SHP77 (cell line): Measurements from ENCODE around the gene ENG.
A peak's percentile ranks its signal among the peaks of the same experiment; 100 is the strongest.
"Not testable (repeated sequence)": the region's sequence is repeated elsewhere in the genome, so short reads cannot be mapped to it uniquely, and the experiment has no call there.

ENCODE experiments used
- DNase-seq, 2 experiments: peaks; one replicate each; lab custom pipeline; 2025; lab: John Stamatoyannopoulos, UW

ENG gene

DNA sequence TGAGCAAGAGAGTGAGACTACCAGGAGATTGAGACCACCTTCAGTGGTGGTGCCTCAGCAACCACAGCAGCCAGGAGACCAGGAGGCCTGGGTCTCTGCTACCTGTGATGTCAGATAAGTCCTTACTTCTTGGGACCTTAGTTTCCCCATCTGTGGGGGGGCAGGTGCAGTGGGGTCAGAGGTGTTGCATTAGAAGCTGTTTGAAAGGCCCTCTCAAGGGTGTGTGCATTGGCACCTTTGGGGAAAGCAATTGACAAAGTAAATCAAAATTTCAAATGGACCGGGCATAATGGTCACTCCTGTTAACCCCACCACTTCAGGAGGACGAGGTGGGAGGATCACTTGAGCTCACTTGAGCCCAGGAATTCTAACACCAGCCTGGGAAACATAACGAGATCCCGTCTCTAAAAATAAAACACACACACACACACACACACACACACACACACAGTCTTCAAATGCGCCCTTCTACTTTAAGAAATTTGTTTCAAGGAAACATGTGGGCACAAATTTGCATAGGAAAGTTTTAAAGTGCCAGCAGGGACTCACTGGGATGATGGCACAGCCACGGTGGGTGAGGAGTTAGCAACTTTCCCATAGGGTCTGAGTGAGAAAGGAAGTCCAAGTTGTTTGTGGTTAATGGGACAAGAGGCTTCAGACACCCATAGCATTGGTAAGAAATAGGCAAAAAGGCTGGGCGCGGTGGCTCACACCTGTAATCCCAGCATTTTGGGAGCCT, 24.4 kb upstream of the ENG start:
- DNase-seq: no peak

GRCh38 chr9:127878001-127878651, 23.7 kb upstream of the ENG start:
- peak in 1 of 2 experiments; percentile 31 for DNase-seq

GRCh38 chr9:127877566-127877998, 23.1 kb upstream of the ENG start, which contains the start of gene AK1:
AK1 (minus strand) TSS chr9:127877675; CDS start chr9:127874617, 3,058 bp downstream.
- peak; percentile 48 to 74 for DNase-seq

- no peak for DNase-seq
These were observed 22.5 kb upstream of the ENG start for GRCh38 chr9:127876764-127877562.

DNA sequence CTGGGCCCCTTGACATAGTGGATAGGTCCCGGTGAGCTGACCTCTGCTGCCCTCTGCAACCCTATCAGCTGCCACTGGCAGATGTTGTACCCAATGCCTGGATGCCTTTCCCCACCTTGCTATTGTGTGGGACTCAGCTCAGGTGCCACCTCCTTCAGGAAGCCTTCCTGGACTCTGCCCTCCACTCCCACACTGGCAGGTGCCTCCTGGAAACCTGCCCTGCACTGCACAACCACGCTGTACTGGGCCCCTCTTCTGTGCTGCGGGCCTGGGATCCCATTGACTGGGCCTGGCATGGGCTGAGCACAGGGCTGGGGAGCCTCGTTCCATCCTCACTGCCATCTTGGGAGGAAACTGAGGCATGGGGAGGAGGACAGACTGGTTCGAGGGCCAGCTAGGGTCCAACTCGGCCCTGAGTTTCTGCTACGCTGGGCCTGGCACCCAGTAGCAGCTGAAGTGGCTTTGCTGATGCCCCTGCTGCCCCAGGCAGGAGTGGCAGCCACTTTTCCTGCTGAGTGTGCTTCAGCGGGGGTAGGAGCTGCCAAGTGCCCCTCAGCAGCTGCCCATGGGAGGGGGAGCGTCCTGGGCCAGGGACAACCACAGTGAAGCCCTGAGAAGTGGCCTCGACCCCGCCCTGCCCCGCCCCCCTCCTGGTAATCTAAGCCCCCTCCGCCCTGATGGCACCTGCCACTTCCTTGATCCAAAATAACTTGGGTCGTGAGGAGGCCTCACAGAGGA, 21.7 kb upstream of the ENG start:
- DNase-seq: no peak

DNA sequence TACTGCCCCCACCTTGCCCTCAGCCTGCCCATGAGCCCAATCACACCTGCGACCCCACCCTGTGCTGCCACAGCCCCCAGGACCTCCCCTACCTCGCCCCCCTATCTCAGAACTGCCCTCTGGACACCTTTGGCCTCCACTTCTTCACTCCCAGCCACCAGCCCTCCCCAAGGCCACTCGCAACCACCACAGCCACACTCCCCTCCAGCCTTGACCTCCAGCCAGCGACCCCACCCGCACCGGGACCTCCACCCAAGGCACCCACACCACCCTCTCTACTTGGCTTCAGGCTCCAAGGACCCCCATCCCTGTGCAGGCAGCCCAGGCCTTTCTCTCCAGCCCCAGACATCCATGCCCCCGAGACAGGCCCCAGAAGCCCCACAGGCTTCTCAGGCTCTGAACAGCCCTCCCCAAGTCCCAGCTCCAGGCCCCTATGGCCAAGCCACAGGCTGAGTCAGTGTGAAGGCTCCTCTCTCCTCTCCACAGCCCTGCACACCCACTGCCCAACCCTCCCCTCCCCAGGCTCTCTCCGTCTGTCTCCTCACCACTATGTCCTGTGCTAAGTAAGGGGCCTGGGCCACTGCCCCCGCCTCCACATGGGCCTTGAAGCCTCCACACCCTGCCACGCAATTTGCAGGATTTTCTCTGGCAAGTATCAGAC, 21.0 kb upstream of the ENG start:
- DNase-seq: no peak

- no peak for DNase-seq
These were observed 20.1 kb upstream of the ENG start for GRCh38 chr9:127874301-127875221.

- DNase-seq: no peak
These were observed 19.4 kb upstream of the ENG start for GRCh38 chr9:127873886-127874285.

DNA sequence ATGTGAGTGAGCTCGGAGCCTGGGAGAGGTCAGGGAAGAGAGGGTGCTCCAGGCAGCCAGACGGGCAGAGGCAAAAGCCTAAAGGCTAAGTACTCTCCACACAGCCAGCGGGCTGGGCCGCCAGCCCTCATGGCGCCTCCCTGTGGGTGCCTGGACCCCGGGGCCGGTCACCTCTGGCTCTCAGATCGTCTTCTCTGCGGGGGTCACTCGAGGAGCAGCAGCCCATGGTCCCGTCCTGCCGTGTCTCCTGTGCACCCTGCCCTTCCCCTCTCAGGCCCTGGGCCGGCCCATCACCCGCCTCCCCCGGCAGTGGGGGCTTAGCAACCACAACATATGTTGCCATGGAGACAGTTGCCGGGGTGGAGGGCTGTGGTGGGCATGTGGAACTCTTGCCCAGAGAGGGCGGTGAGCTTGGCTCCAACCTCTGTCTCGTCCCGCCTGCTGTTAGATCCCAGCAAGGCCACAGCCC, 18.8 kb upstream of the ENG start:
- no peak for DNase-seq

GRCh38 chr9:127872369-127873222, 18.1 kb upstream of the ENG start:
- no peak for DNase-seq

- no peak for DNase-seq
These were observed 17.1 kb upstream of the ENG start for GRCh38 chr9:127871531-127871930.

GRCh38 chr9:127870887-127871286, 16.4 kb upstream of the ENG start:
- no peak for DNase-seq

DNA sequence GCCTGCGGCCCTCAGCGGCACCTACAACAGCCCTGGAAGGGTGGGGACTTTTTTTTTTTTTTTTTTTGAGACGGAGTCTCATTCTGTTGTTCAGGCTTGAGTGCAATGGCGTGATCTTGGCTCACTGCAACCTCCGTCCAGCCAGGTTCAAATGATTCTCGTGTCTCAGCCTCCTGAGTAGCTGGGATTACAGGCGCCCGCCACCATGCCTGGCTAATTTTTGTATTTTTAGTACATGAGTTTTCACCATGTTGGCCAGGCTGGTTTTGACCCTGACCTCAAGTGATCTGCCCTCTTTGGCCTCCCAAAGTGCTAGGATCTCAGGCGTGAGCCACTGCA, 15.7 kb upstream of the ENG start:
- DNase-seq: not testable (repeated sequence)

DNA sequence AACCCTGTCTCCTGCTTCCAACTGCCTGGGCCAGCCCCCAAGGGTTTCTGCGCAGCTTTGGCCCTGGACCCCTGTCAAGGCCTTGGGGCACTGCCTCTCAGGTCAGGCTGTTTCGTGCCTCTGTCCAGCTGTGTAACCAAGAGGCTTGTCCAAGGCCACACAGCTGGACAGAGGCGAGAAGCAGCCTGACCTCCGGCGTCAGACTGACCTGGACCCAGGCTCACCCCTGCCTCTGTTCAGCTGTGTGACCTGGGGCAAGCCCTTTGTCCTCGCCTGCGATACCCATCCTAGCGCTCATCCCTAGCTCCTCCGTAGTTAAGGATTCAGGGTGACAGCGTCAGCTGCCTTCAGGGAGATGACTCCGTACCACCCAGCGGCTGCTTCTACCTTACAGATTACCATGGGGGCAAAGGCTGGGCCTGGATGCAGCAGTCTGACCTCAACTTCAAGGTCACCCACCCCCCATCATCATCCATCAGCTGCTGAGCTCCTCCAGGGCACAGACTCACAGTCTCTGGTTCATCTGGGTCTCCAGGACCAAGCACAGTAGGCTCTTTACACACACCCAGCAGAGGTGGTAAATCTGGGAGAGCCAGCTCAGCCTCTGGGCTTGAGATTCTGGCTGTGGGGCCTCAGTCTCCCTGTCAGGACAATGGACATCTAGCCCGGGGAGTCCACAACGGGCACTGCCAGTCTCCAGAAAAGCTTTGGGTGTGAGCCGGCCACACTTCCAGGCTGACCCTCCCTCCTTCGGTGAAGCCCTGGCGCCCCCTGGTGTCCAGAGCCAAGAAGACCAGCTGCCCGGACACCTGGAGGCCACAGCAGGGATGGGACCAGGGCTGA, 15.1 kb upstream of the ENG start:
- peak; percentile 80 to 81 for DNase-seq

DNA sequence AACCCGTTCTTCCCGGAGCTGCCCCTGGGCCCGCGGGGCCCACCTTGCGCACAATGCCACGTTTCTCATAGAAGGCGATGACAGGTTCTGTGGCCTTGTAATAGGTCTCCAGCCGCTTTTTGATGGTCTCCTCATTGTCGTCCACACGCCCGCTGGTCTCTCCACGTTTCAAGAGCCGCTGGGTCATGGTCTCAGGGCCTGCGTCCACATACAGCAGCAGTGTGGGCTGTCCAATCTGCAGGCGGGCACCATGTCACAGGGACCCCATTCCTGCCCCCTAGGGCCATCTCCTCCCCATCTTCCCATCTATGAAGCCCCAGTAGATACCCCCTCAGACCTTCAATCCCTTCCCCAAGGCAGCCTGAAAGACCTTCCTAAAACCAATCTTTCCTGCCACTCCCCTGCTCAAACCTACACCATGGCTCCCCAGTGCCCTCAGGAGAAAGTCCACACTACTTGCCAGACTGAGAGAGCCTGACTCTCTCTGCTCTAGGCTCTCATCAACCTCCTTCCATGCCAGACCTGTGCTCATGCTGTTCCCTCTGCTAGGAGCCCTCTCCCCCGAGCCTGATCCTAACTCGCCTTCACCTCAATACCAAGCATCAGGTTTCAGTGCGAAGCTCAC, 13.9 kb upstream of the ENG start:
- no peak for DNase-seq

DNA sequence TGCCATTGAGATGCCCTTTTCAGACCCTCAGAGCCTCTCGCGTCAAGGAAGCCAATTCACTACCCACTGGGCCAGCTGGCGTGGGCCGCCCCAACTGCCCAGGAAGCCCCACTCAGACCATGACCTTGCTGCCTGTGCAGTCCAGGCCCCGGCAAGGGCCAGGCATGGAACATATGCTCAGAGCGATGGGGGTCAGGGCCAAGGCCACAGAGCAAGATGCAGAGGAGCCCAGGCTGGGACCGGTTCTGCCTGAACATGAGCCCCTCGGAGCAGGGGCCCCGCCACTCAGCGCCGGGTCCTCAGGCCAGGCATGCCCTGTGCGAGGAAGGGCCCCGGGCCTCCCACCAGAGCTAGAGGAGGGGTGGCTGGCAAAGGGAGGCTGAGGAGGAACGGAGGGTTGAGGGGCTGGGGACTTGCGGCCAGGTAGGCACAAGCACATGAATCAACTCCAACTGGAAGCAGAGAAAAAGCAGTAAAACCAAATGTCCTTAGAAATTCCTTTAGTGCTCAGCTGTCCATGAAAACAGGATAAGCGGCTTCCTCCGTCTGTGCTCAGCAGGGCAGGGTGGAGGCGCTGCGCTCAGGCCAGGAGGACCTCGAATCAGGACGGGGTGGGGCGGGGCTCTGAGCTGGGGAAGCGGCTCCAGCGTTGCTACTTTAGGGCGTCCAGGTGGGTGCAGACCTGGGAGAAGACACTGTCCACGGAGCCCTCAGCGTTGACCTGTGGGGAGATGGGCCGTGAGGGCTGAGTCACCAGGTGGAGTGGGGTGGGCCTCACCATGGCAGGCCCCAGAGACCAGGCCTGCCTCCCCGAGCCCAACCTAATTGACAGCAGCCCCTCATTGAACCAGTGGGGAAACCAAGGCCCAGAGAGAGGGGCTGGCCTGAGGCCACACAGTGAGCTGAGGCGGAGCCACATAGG, 13.2 kb upstream of the ENG start:
- DNase-seq: no peak

DNA sequence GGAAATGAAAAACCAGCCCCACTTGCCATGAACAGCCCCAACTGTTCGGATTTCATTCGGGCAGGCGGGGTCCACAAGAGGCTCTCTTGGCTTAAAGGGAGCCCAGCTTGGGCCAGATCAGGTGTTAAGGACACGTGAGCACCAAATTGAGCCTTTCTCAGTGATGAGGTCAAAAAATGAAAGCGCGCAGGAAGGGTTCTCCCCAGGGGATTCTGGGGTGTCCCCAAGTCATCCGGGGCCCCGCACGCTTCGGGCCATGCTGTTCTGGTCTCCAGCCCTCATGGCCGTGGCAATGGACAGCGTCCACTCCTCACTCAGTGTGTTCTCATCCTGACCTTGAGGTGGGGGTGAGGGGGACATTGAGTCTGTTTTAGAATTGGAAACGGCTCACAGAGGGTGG, 12.1 kb upstream of the ENG start:
- DNase-seq: no peak
